Superior temporal gyrus (tissue), 1 donor: ENCODE data around the gene RCAN1.
A peak's percentile ranks its signal among the peaks of the same experiment; 100 is the strongest.

ENCODE experiments used
- DNase-seq: peaks from one replicate; pipeline ENCODE4 v3.0.0-alpha.2; 2016; ENCODE audit errors: extremely low spot score

Gene RCAN1

DNA sequence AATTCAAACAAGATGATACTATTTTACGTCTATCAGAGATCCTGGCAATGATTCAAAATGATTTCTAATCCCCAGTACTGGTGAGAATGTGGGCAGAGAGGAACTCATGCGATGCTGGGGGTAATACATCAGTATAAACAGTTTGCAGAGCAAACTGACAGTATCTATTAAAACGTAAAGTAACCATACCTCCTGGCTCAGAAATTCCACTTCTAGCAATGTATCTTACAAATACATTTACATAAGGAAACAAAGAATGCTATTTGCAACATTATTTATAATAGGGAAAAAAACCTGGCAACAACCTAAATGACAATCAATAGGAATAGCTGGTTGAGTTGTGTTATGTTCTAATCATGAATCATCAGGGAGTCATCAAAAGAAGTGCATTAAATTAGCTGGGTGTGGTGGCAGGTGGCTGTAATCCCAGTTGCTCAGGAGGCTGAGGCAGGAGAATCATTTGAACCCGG, 15.9 kb downstream of the RCAN1 start:
- DNase-seq: no peak

DNA sequence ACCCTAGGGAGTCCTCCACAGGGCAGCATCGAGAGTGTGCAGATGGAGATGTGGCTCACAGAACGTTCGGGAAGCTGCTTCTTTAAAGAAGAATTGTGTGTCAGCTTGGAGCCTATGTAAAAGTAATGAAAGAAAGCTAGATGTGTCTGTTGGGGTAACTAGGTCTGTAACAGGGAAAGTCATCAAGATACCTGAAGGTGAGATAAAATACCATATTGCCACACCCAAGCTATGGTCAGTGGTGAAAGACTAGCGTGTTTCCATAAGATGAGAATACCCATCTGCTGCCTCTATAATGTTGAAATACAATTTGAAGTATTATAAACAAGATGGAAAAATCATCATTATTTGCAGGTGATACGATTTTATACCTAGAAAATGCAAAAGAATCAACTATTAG, 17.5 kb downstream of the RCAN1 start:
- DNase-seq: no peak

DNA sequence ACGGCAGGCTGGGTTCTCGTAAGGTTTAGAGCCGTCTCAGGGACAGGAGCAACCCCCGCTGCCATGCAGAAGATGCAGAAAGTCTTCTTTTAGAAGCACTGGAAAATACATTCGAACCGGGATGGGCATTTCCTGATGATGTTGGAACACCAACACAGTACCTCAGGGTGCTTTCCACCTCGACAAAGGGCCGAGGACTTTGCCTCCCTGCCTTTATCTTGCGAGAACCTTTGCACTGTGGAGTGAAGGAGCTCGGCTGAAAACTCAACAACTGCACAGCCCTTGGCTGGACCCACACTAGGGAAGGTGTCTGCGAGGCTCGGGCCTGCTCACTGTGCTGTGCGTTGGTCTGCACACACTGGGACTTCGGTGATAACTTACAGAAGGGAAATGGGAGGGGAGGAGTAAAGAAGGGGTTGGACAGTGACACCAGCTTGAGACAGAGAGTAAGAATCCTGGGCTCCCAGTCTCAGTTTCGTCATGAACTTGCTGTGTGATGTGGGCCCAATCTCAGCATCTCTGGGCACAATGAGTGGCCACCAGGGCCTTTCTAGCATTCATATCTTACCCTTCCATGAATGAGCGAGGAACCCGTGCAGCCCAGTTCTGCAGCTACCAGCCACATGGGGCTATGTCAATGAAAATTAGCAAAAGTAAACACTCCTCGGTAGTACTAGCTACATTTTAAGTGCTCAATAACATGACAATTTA, 18.2 kb downstream of the RCAN1 start:
- DNase-seq: no peak

DNA sequence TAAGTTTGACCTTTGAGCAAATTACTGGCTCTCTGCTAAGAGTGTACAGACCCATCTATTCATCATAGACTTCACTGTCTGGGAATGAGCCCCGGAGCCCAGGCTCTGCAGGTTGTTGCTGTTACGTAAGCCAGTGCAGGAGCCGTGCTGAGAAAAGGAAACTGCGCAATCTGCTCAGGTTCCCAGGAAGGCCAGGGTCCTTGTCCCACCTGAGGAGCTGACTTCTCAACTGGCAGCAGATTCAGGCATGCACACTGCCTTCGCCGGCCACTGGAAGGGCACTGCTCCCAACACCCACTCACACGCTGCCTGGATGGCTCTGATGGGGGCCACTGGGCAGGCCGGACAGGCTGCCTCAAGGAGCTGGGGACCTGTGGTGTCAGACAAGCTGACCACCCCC, 19.5 kb downstream of the RCAN1 start:
- no peak for DNase-seq

DNA sequence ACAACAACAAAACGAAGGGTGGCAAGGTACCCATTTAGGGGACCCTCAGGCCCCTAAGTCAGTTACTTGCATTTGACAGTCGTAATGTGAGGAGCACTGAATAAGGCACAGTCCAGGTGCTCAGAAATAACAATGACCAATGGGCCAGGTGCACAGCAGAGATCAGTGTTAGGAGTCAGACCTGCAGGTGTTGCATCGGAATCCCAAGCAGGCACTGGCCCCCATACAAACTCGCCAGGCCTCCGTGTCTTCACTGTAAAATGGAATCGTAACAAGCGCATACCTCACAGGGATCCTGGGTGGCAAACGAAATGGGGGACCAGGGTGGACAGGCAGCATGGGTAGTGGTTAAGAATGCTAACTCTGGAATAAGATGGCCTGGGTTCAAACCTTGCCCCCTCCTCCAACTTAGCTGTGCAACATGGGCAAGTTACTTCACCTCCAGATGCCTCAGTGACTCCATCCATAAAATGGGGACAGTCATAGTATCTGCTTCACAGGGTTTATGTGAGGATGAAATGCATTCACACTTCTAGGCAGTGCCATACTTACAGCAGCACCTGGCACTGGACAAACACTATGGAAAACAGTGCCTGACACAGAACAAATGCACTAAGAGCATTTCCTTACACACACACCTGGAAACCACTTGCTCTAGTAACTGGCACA, 20.2 kb downstream of the RCAN1 start:
- DNase-seq: no peak

DNA sequence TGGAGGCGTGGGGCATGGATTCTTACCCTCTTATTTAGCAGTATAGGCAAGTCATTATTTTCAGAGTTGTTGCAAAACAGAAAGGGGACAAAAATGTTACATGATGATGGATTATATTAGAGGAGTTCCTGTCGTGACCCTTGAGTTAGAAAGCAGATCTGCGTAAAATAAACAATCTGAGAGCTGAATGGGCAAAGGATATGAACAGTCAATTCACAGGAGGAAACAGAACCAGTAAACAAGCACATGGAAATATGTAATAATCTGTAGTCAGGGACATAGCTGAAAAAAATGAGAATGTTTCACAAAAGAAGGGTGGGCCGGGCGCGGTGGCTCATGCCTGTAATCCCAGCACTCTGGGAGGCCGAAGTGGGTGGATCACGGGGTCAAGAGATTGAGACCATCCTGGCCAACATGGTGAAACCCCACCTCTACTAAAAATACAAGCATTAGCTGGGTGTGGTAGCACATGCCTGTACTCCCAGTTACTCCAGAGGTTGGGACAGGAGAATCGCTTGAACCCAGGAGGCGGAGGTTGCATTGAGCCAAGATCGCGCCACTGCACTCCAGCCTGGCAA, 20.9 kb downstream of the RCAN1 start:
- DNase-seq: no peak

DNA sequence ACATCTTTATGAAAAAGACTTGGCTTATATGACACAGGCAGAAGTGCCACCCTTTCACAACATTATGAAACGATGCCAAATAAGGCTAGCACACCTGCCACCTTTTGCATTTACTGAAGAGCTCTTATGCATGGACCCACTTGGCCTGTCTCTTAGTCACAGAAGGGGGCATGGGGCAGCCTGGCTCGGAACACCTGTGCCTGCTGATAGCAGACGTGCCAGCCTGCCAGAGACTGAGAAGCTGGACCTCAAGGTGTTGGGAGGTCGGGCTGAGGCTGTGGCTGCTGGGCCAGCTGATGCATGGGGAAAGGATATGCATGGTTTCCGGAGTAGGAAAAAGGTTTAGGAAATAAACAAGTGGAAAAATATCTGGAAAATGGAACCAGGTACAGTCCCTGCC, 21.5 kb downstream of the RCAN1 start:
- DNase-seq: no peak

DNA sequence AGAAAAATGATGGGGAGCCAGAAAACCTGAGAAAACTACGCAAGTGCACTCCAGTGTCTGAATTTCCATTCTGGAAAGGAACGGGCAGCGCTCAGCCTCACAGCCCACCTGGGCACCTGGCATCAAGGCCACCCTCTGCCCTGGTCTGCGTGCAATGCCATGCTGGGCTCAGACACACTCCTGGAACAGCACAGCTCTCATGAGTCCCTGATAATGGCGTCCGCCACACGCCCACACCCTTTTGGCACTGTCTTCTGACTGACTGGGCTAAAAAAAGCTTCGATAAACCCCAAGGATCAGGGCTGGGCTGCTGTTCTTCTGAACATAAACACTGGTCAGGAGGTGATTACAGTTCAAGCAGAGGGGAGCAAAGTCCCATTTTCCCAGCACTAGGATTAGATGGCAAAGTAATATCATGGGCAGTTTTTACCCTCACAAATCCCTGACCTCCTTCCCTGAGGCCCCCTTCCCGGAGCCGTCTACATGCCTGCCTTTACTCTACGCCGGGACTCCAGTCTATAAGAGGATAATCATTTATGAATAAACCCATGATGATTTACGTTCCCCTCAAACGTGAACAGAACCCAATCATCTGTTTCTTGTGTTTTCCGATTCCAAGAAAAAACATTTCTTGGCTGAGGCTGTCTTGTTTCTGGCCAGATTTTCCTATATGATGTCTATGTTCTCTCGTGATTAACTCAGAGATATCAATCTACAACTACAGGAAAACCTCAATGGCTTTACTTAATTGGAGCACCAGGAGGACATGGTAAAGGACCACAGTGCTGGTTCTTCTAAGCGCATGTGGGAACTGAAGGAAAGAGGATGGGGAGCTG, 22.6 kb downstream of the RCAN1 start:
- DNase-seq: no peak

DNA sequence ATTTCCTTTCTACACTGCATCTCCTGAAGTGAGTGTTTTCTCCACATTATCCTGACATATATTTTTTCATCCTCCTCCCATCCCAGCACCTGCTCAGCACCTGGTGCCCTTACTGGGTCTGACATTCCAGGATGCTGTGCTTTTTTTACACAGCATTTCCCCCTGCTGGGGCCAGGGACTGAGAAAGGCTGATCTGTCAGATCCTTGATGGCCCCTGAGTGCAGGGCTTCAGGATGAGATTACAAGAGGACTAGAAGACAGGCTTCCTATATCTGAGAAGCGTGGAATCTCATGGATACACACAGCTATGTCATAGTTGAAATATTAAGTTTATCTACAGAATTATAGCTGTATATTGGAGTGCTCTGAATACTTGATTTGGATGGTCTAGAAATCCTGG, 24.4 kb downstream of the RCAN1 start:
- DNase-seq: no peak

DNA sequence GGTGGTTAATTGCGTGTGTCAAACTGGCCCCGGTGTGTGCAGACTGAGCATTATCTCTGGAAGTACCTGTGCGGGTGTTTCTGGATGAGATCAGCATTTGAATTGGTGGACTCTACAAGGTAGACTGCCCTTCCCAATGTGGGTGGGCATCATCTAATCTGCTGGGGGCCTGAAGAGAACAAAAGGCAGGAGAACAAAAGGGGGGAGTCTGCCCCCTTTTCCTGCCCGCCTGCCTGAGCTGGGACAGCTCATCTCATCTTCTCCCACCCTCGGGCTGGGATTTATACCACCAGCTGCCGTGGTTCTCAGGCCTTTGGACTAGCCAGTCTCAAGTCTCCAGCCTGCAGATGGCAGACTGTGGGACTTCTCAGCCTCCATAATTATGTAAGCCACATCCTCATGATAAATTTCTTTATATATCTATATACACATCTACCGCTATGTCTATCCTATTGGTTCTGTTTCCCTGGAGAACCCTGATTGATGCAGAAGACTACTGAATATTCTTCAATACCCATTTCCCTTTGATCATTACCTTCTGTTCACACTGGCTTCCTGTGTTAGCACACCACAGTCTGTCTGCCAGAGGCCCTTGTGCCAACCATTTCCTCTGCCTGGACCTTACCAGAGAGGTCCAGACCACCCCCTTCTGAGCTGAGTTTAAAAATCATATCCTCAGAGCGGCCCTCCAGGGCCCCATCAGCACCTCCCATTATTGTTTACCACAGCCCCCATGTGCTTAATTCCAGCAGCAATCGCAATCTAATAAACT, 25.2 kb downstream of the RCAN1 start:
- DNase-seq: no peak

DNA sequence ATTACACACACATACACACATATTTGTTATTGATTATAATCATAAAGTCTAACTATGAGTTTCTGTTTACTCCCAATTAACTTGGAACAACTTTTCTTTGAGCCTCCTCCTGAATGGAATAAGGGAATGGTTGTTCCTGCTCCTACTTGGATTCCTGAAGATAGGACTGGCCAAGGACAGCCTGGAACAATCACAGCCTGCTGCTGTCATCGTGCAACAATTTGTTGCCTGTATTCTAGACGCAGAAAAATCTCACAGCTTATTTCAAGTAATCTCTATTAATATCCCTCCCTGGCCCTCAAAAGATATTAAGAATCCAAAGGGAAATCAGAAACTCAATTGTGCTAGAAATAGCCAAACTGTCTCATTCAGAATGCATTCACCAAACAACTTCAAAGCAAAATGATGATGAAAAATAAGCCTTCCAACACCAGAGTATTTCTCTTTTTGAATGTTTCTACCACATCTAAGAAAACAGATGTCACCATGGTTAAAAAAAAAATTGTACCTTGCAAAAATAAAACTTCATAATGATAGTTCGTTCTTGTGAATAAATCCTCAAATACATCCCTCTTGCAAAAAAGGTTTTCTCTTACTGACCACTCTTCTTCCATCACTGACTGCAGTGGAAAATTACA, 30.9 kb downstream of the RCAN1 start:
- no peak for DNase-seq

DNA sequence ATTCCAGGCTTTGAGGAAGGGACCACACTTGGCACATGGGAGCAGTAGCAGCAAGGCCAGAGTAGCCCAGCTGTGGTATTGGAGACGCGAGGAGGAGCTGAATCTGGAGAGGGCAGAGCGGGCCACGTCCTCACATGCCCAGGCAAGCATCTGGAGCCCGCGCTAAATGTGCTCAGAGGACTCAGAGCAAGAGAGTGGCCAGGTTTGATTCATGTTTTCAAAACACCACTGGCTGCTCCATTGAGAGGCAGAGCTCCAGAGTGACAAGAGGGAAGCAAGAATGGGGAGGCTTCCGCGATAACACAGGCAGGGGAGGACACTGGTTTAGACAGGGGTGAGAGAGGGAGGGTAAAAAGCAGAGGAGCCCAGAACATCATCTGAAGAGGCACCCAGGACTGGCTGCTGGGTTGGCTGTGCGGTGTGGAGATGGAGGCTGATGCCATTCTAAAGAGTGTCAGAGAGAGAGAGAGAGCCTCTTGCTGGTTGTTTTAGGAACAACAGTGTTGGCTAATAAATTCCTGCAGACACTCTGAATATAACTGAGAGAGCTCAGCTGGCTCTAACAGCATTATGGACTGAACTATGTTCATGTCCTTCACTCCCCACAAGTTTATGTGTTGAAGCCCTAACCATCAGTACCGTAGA, 32.3 kb downstream of the RCAN1 start:
- DNase-seq: peak; percentile 65

DNA sequence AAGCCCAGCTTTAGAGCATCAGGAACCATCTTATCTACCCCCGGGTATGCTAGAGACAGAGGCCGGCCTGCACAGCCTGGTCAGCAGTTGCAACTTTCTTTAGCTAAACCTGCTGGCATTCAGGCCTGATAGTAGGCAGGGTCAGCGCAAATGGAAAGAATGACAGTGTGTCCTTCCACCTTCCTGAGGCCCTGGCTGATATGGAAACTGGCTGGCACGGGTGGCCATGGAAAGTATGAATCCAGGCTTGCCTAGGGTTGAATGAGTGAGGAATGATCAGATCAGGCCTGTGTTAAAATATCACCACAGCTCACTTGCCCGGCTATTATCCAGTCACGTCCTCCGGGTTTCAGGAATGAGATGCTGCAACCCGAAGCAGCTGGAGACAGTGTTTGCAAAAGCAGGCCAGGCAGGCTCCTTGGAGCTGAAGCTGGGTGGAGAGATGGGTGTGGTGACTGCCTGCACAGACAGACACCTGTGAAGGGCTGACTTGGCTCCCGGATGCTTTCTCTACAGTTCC, 34.7 kb downstream of the RCAN1 start:
- DNase-seq: no peak

DNA sequence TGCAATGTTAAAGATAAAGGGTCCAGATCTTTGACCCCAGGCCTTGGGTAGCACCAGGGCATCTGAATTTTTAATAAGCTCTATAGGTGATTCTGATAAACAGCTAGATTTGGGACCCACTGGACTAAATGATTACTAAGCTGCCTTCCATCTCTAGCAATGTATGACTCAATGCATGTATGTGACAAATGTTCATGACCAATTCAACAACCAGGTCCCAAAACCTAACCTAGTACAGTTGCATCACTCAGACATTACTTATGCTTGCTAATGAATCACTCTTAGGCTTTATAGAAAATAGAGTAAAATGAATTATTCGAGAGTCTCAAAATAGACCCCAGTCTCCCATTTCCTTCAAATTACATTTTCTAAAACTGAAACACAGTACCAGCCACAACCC, 35.5 kb downstream of the RCAN1 start:
- DNase-seq: no peak

DNA sequence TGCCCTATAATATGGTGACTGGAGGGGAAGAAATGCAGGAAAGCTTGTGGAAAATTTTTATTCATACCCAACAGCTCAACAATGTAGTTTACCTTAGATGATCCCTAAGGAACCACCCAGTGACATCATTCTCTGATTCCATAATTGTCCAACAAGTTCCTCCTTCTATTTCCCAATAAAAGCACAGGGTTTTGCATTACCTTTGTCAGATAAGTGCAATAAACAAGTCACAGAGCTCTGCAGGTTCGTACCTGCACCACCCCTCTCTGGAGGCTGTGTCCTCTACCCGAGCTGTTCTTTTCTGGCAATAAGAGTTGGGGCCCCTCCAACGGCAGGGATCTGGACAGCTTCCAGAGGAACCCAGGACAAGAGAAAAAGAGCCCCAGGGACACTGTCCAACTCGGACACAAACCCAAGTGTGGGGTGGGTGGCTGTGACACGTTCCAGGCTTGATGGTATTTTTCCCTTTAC, 38.8 kb downstream of the RCAN1 start:
- DNase-seq: no peak

DNA sequence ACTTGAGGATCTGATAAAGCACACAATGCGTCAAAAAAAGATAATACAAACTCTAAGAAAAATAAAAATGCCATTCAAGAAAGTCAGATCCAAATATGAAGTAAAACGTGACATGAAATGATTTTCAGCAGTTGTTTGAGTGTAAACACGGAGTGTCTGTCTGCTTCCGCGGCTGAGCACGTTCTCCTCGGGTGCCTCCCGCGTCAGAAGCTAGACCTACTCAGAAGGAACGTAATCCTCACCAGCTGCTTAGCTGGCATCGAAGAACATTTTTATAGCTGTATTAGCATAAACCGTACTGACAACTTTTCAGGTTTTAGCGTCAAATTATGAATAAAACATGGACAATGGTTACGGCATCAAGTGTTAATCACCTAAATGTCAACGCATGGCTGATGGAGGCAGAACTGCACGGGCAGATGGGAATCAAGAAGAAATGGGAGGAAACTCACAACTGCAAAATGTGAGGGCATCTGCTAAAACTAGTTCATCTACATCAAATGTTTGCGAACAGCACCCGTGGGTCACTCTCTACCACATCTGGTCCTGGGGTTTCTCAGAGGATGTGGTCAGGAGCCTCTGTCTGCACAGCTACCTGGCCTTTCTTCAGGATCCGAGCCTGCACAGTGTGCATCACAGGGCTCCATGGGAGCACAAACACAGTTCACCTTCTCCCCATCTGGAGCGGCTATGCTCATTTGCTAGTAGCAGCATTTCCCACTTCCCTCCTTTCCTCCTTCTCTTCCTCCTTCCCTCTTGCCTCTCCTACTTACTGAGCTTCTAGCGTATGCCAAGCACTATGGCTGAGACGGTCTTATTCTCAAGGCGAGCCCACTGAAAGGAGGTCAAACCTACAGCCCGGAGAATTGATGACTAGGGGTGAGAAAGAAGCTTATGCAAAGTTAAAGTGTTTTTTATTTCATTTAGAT, 40.0 kb downstream of the RCAN1 start:
- peak; percentile 29 for DNase-seq

DNA sequence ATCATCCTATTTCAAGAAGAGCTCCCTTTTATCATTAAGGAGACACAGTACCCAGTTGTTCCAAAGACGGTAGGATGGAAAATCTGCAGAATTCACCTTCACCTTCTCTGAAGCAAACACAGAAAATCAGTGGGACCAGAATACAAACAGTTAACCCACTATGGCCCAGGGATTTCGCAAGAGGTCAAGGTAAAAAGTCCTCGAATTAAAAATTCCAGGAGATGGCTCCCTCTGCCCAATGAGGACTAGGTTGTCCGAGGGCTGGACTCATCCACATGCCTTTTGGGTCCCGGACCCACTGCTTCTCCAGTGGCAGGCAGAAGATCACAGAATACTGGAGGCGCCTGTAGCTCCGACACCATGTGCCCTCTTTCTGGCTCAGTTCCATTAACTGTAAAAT, 42.9 kb downstream of the RCAN1 start:
- no peak for DNase-seq

DNA sequence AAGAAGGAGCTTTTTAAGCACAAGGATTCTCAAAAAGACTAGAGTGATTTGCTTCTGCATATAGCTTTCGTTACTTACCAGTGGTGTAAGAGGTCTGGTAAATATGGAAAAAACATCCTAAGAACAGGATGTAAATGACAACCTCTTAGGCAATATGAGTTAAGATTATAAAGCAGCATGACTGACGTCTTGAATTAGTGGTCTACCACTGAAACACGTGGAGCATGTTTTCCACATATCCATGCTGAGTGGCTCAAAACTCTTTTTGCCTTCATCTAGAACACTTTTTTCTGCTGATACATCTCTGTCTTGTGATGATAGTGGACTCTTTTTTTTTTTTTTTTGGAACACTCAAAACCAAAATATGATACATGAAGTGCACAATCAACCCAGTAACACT, 44.6 kb downstream of the RCAN1 start:
- no peak for DNase-seq

DNA sequence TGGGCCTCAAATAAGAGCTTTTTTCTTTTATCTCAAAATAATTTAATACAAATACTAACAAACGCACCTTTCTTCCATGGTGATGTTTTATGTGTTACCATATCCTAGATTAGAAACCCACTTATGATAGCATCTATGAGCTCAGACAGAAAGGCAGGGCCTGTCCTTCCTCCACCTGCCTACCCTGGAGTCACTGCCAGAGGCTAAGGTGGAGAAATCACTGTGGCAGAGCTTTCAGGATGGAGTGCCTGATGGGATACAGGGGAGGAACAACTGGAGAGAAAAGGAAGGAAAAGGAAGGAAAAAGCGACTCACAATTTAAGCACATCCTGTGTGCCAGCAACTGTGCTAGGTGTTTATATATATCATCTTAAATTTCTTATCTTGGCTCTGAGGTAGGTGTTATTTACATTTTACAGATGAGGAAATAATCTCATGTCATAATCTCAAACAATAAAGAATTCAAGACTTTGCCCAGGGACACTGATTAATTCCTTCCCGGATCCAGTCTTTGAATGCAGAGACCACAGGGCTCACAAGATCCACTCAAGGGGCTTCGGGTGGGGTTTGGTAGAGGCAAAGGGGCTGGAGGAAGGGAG, 45.4 kb downstream of the RCAN1 start:
- no peak for DNase-seq
